ENCODE measurements around the gene RASEF.

The RASEF gene

DNA sequence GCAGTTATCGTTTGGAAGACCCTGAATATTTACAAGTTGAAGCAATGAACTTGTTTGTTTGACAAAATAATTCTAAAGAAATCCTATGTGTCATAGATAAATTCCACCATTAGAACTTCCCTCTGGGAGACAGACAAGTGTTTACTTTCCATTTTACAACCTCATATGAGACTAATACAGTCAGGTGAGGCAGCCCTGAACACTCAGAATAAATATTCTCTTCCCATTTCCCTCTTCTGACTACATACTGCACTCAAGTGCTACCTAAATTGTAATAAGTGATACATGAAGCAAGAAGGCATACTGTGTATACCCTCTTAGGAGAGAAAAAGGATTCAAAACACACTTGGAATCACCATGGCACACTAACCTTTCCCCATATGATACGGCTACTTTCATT is 6.8 kb downstream of the RASEF start:
- DNase-seq: peak; percentile 72

DNA sequence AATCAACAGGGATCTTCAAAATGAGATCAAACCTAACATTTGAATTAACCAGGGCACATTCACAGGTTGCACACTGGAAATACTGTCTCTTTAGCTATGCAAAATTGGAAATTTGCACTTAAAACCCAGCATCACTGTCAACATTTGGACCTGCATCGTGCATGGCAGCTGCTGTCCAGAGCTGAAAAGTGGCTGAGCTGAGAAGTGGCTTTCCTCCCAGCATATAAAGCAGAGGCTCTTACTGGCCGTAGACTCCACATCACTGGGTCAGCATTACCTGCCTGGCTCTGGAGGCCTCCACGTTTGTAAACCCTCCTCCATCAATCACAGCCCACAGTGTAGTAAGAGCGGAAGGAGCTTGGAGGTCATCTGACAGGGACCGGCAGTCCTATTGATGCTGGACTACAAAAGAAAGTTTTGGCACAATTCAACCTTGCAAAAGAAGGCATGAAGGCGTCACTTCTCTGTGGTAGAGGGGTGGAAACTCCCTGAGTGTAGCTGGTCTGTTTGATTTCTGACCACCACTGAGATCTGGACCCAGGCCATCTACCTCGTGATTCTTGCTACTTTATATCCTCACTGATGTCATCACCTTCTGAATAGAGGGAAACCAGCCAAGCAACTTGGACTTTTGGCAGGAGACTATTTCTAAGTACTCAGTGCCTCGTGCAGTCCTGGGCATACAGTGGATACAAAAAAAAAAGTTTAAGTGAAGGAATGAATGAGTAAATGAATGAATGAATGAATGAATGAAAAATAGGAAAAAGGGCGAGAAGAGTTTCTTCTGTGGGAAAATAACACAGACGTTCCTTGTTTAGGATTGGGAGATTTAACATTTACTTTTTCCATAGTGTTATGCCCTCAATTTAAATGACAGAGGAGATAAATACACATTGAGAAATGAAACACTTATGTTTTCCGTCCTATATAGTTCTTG is 14.8 kb downstream of the RASEF start:
- peak; percentile 16 for DNase-seq

- DNase-seq: no peak
Measured at GRCh38 chr9:83043597-83043996, 19.3 kb downstream of the RASEF start.

DNA sequence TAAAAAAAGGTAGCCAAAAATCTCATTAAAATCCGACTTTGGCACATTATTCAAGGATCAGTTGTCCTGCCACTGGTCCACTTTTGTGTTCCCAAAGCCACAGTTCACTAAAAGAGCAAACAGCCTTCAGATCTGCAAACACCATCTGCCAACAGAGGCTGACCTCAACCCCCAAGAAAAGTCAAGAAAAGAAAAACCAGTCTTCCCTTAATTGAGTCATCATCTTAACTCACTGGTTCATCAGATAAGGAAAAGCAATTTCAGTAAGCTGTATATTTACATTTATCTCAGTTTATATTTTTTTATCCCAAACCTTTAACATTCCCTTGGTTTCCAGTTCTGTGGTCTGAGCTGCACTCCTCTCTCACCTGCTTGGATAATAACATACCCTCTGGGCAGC is 21.2 kb downstream of the RASEF start:
- DNase-seq: no peak

DNA sequence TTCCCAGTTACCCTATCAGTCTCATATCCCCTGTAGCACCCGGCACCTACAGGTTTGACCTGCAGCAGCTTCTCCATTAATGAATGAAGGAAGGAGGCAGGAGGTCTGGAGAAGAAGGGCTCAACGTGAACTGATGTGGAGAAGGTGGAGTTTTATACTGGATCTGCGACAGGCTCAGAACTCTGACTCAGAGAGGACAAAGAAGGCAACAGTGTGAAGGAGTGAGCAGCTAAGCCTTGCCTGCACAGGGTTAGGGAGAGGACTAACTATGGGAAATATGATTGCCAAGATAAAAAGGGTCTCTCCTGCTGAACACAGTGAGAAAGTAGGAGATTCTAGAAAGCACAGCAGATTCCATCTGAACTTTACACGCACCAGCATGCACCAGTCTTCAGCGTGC is 23.6 kb downstream of the RASEF start:
- DNase-seq: no peak

- DNase-seq: no peak
Measured at GRCh38 chr9:83036043-83036442, 26.9 kb downstream of the RASEF start.

GRCh38 chr9:83035143-83035542 is 27.8 kb downstream of the RASEF start:
- no peak for DNase-seq

DNA sequence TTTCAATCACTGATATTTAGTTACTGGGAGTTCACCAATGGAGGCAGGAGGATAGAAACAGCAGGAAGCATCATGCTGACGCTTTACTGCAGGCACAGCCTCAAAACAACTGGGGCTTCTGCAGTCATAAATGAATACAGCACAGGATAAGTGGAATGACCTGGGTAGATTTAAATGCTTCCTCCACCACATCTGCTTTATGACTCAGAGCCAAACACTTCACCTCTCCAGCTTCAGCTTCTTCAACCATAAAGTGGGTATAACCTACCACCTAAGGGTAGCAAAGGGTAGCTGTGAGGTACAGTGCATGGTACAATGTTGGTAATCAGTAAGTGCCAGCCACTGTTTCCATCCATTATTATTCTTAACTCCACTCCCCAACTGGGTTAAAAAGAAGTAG is 28.4 kb downstream of the RASEF start:
- peak; percentile 72 for DNase-seq

- DNase-seq: peak; percentile 16
Measured at GRCh38 chr9:83034026-83034425, 28.9 kb downstream of the RASEF start.

GRCh38 chr9:83032065-83032625 is 30.8 kb downstream of the RASEF start:
- peak; percentile 20 for DNase-seq

- DNase-seq: no peak
Measured at GRCh38 chr9:83030391-83031107, 32.4 kb downstream of the RASEF start.

GRCh38 chr9:83029531-83030137 is 33.3 kb downstream of the RASEF start:
- DNase-seq: no peak

- no peak for DNase-seq
Measured at GRCh38 chr9:83027153-83027891, 35.6 kb downstream of the RASEF start.

DNA sequence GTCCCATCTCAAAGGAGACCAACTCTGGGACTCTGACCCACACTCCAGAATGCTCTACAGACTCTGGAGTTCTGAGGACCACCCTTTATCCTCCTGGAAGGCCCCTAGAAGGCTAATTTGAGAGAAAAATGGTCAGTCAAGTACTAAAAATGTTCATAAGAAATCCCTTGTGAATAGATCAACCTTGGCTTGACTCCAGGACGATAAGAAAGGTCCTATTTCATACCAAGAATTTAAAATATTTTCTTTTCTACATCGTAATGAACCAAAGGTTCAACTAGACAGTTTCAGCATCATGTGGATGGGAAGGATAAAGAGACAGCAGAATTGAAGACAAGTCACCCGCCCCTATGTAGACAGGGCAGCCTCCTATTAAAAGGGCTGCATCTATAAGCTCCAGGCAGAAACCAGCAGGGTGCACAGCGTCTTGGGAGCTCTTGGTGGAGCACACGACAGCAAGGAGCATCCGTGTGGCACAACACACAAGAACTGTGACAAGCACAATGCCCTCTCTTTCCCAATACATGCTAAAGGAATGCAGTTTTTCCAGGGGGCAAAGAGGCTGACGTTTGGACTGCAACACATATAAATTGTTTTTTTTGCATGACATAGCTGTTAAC is 38.3 kb downstream of the RASEF start:
- DNase-seq: no peak

- DNase-seq: no peak
Measured at GRCh38 chr9:83023151-83023550, 39.8 kb downstream of the RASEF start.

DNA sequence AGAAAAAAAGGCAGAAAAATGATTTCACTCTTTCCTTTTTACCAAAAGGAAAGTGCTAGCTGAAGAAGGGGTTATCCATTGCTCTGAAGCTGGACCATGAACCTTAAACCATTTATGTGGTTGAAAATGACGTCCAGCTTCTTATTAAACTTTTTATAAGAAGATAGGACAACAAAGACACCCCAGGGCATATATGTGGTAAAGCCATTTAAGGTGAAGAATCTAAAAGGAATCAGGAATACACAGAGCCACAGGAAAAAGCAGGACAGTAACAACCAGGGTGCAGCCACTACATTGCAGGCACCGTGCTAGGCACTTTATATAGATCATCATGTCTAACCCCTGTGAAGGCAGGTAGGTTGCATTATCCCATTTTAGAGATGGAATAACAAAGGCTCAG is 42.1 kb downstream of the RASEF start:
- no peak for DNase-seq

DNA sequence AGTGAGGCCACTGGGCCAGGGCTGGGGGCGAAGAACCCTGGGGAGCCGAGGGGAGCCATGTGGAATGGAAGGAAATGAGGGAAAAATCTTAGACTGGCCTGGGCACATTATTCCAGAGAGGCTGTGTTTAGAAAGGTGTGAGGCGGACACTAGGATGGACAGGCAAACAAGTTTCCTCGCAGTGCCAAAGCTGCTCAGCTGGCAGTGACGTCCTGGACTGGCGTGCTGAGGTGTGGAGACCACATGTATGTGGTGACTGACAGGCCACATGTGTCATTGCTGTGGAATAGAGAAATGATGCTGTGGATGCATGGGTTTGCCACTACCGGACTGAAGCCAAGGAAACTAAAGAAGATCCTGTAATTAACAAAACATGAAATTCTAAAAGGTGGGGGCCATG is 42.6 kb downstream of the RASEF start:
- no peak for DNase-seq

- no peak for DNase-seq
Measured at GRCh38 chr9:83019246-83019645, 43.7 kb downstream of the RASEF start.

GRCh38 chr9:83015897-83016296 is 47.0 kb downstream of the RASEF start:
- no peak for DNase-seq

DNA sequence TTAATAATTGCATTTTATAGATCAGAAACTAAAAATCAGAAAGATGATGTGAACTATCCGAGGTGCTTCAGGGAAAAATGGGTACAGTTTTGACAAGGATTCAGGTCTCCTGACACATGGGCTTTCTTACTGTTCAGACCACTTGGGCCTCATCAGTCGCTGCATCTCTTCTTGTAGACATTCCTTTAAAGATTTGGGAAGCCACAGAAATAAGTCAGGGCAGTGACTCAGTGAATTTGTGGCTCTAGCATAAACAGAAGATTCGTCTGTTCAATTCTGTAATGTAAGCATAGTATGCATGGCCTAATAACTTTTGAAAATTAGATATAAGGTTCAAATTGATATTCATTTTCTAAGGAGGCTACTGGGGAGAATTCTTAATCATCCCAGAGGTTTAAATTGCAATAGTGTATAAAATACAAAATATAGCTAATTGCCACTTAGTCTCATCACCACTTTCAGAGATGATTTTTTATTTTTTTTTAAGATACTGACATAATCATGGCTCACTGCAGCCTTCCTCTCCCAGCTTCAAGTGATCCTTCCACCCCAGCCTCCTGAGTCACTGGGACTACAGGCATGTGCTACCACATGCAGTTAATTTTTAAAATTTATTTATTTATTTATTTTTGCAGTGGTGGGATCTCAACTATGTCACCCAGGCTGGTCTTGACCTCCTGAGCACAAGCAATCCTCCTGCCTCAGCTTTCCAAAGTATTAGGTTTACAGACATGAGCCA is 48.9 kb downstream of the RASEF start:
- no peak for DNase-seq

Measured in NCI-H2029 treated with DMSO at 0.1 percent for 48 hours (cell line).